NCI-H1417 (cell line): ENCODE results near the gene CCDC126.
"Not testable (repeated sequence)": the region's sequence is repeated elsewhere in the genome, so short reads cannot be mapped to it uniquely, and the experiment has no call there.

Source experiments
- DNase-seq, 3 experiments: peaks; one replicate each; lab custom pipeline; 2025; lab: John Stamatoyannopoulos, UW

CCDC126 gene

DNA sequence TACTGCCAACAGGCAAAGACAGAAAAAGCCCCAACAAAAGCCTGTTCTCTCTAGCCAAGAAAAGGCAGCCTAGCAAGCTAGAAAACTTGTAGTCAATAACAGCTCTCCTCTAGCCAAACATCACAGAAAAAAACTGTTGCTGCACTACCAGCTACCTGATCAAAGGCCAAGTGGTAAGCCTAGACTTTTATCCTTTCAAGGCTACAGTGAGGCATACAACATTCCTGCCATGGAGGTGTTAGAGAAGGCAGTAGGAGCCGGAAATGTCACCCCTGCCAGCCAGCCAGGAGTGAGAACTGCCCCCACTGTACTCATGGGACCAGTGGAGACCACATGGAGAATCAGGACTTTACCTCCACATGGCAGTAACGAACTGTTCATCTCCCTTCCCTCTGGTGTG, 31.2 kb downstream of the CCDC126 start:
- no peak for DNase-seq

DNA sequence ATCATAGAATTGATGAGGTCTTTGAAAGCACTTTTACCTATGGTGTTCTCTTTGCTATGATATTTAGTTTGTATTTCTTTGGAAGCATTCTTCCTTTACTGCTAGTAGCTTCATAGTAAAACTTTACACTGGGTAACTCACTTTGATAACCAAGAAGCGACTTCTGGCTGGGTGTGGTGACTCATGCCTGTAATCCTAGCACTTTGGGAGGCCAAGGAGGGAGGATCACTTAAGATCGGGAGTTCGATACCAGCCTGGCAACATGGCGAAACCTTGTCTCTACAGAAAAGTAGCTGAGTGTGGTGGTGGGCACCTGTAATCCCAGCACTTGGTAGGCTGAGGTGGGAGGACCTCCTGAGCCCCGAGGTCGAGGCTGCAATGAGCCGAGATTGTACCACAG, 36.2 kb downstream of the CCDC126 start:
- no peak for DNase-seq

DNA sequence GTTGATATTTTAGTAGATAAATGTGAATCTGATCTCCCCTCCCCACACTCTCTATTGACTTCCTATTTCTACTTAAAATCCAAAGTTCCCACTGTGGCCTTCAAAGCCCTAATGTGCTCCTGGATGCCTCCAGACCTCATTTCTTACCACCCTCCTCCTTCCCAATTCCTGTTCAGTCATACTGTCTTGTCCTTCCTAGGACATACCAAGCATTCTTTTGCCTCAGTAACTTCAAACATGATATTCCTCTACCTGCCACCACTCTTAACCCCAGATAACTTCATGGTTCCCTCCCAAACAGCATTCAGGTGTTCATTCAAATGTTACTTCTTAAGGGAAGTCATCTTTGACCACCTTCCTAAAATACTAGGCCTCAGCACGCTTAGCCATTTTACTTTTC, 48.6 kb downstream of the CCDC126 start:
- no peak for DNase-seq

DNA sequence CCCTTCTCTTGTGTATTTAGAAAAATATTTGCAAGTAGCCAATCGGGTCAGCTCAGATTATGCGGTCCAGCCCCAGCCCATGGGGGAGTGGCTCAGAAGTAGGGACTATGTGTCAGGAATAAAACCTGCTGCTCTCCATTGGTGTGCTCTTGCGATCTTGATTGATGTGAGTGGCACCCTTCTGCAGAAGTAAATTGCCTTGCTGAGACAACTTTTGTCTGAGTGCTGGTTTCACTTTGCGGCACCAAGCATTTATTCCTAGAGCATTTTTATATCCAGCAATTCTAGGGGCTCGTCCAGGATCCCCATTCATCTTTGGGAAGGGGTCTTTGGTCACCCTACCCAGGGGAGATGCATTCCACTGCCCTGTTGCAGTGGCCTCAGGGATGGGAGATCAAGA, 56.8 kb downstream of the CCDC126 start:
- DNase-seq = no peak

DNA sequence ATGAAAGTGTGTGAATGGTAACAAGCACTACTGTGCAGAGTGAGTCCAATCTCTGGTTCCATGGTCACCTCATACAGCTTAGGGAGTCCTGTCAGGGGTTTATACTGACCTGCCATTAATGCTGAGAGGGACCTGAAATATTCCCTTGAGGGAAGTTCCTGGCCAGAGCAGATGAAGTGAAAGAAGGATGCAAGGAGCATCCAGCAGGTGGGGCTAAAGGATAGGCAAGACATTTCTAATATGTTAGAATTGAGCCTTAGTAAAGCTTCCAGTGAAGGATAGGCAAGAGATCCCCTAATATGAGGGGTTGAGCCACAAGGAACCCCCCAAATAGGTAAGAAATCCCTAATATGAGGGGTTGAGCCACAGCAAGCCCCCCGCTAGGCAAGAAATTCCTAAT, 57.3 kb downstream of the CCDC126 start:
- DNase-seq = no peak

DNA sequence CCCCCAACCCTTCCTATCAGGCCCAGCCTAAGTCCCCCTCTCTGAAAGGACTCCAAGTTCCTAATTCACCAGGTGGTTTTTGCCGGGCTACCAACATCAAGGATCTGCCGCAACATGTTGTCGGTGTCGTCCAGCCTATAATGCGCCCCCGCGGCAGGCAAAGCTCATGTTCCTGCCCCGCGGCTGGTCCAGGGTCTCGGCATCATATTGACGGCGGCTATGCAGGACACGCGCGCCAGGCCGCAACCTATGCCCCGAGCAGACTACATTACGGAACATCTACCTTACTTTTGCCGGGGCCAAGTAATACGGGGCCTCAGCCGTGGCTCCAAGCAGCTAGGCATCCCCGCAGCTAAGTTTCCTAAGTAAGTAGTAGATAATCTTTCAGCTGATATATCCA, 58.3 kb downstream of the CCDC126 start:
- DNase-seq = no peak

DNA sequence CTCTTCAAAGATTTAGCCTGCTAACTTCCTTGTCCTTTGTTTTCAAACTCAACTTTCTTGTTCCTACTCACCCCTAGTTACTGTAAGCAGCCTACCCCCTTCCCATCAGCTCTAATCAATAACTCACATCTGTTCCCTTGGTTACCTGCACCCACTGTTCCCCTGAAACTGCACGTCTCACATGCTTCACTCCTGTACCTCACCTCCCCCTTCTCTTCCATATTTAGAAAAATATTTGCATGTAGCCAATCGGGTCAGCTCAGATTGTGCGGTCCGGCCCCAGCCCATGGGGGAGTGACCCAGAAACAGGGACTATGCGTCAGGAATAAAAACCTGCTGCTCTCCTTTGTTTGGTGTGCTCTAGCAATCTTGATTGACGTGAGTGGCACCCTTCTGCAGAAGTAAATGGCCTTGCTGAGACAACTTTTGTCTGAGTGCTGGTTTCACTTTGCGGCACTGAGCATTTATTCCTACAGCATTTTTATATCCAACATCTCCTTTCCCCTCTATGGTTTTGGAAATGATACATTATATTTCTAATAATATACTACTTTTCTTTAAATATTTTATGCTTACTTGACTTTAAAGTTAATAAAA, 61.7 kb downstream of the CCDC126 start:
- DNase-seq = no peak

DNA sequence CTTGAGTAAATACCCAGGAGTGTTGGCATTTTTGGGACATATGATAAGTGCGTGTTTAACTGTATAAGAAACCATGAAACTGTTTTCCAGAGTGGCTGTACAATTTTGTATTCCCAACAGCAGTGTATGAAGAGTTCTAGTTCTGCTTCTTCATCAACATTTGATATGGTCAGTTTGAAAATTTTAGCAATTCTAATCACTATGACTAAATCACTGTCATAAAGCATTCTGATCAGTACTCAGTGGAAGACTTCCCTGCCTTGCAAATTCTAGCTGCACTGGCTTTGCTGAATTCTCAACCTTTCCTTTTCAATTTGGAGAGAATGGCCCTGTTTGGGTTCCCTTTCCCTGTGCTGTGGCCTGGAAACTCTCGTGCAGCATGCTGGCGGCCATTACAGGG, 64.2 kb downstream of the CCDC126 start:
- DNase-seq = no peak

DNA sequence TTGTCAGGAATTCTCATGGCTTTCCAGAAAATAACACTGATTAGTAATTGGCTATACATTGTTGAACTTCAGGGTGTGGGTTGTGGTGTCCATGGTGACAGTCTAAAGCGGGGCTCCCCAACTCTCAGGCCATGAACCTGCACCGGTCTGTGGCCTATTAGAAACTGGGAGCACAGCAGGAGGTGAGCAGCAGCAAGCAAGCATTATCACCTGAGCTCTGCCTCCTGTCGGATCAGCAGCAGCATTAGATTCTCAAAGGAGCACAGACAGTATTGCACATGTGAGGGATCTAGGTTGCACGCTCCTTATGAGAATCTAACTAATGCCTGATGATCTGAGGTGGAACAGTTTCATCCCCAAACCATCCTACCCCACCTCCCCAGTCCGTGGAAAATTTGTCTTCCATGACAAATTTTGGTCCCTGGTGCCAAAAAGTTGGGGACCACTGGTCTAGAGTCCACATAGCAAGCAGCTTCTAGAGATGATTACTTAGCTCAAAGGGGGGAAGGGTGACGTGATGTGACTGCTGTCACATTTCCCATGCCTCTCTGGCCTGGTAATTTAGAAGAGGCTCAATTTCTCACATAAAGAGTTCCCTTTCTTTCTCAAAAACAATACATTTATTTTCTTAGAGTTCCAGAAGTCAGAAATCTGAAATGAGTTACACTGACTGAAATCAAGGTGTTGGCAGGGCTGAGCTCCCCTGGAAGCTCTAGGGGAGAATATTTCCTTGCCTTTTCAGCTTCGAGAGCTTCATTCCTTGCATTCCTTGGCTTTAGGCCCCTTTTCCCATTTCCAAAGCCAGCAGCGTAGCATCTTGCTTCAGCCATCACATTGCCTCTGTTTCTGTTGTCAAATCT, 65.2 kb downstream of the CCDC126 start:
- DNase-seq = no peak

DNA sequence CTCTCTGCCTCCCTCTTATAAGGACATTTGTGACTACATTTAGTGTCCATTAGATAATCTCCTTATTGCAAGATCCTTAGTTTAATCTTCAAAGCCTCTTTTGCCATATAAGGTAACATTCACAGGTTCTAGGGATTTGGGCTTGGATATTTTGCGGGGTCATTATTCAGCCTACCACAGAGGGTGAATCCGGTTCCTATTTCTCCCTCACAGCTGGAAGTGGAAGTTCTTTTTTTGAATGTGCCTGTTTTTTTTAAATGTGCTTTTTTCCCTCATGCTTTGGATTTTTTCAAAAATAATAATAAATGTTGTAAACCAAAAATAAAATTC, 65.8 kb downstream of the CCDC126 start:
- no peak for DNase-seq

DNA sequence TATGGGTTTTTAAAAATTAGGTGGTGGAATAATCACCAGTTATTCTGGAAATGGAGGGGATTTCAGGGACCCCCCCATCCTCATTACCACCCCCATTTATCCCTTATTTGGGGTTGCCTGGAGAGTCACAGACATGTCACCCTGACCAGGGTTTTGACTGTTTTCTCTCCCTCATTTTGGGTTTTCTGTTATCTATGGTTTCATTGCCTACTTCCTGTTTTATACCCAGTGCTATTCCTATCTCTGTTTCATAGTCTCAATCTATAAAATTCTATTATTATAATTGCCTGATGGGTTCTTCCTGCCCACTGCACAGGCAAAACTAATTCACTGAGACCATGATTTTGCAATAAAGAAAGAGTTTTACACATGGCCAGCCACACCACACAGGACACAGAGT, 66.9 kb downstream of the CCDC126 start:
- DNase-seq = no peak

DNA sequence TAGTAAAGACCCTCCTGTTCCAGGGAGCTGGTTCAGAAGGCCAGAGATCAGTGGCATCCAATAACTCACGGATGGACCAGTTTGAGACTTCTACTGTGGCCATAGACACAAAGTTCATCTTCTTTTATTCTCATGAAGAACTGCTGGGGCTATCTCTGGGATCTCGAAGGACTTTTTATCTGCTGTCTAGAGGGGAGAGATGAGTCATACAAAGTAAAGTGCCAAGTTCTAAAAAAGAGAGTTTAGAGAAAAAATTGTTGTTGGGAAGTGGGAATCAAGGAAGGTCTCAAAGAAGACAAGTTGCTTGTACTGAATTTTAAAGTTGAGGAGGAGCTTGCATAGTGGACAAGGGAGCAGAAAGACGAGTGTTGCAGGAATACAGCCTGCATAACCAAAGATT, 74.9 kb downstream of the CCDC126 start:
- DNase-seq = no peak

DNA sequence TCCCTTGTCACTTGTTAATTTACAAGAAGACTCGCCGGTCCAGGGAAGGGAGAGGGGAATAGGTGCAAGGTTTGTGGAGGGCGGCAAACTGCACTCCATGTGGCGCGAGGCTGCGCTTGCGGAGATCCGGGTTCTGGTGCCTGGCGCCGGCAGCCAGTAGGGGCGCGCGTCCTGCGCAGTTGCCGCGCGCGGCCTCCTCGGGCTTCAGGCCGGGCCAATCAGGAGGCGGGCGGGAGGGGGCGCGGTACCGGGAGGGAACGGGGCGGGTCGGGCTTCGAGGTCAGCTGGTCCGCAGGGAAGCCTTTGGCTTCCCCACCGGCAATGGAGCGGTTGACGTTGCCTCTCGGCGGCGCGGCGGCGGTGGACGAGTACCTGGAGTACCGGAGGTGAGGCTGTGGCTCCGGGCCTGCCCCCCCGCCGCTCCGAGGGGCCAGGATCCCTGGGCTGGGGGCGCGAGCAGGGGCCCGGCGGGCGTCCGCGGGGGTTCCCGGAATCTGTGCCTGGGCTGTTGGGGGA, 82.8 kb downstream of the CCDC126 start, which contains the start of gene FAM221A:
TSS of gene FAM221A (plus strand) at position 302 of the 516 bp plus-strand sequence. CDS start at position 322, 20 bp downstream.
- DNase-seq = peak; percentile 71 to 96 (median 94)

DNA sequence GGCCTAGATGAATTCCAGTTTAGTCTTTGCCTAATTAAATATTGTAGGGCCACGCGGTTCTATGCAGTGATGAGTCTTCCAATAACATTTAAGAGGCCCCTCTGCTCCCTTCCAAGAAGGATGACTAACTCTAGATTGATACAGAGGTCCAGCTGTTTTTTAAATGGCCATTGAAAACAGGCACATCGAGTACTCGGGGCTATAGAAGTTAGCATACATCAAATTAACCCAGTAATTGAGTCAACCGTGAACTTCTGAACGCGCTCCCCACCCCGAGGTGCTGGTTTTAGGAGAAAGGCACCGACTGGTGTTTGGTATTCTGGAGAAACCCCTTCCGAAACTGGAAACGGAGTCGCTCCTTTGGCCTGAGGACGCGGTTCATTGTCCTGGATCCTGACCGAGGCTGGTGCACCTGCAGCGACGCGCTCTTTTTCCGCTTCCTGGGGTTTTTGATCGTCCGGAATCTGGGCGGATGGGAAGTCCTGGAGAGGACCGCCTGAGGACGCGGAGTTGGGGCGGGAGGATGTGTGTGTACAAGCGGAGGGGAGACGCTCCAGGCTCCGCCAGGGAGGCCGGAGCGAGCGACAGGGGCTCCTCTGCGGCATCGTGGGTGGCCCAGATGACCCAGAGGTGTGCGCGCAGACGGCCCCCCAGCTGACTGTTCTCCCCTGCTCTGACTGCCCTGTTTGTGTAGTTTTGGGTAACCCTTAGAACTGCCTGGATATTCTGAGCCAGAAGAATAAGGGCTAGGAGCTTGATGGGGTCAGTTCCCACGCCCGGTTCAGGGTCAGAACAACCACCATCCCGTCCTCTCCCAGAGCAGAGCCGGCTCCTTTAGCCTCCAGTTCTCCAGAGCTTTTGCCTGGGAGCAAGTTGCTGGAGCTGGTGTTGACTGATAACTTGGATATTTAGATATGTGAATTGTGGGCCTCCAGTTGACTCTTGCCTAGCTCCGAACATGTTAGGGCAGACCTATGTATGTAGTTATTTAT, 83.5 kb downstream of the CCDC126 start:
- peak; percentile 46 to 96 (median 94) for DNase-seq

DNA sequence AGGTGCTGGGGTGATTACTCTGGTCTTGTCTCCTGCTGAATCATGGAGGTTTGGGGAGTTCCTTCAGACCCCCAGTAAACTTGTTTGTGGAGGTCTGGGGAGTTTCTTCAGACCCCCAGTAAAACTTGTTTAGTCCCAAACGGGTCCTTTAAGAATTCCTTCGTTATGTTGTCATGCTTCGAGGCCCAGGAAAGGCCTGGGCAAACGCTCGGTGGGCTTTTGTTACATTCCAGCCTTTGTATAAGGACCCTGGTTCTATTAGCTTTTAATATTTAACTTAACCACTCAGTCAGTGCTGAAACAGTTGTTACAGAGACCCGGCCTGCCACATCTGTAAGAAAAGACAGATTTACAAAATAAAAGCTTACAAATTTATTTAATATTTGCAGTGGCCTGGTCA, 86.9 kb downstream of the CCDC126 start:
- not testable (repeated sequence) for DNase-seq

DNA sequence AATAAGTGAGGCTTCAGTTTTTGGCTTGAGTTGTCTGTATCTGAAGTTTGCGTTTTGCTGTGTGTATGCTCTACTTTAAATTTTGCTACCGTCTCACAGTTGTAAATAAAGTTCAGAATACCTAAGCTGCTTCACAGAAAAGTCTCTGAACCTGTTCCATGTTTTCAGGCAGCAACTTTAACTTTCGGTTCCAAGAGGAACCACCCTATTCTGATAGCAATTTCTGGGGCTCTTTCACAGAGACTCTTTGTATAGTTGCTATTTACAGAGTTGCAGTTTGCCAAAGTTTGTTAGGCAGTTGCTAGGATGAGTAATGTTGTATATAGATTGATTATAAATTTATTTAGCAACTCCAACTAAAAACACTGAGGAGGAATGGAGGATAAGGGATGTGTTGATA, 88.5 kb downstream of the CCDC126 start:
- no peak for DNase-seq

DNA sequence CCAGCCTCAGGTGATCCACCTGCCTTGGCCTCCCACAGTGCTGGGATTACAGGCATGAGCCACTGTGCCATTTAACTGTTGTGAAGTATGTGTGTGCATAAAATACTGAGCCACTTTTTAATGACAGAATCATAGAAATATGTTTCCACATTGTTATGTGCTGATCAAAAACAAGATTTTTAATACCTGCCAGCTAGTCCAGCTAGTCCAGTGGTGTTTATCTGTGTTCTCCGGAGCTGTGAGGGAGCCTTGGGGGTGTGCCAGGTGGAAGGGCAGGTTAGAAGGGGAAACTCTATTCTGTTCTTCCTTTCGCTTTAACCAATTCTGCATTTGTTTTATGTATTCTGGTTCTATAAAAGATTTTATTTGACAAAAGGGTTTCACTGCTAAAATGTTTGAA, 89.8 kb downstream of the CCDC126 start:
- DNase-seq = no peak

DNA sequence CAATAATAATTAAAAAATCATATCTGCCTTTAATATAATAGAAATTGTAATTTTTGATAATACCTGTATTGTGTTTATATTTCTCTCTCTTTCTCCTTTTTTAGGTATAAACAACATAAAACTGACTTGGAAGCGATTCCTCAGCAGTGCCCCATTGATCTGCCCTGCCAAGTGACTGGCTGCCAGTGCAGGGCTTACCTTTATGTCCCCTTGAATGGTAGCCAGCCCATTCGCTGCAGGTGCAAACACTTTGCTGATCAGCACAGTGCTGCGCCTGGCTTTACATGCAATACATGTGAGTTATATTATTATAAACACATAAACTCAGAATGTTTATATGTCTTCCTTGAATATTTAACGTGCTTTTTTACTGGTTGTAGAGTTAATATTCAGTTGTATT, 92.0 kb downstream of the CCDC126 start:
- no peak for DNase-seq

DNA sequence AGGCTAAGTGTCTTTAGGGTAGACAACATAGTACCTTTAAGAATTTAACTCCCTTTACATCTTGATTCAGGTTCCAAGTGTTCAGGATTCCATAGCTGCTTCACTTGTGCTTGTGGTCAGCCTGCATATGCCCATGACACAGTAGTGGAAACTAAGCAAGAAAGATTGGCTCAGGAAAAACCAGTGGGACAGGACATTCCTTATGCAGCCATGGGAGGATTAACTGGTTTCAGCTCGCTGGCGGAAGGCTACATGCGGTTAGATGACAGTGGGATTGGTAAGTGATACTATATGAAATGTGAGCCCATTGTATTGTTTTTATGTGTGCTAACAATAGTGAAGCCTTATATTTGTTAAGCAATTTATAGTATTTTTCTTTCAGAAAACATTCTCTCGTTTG, 94.1 kb downstream of the CCDC126 start:
- DNase-seq = no peak

DNA sequence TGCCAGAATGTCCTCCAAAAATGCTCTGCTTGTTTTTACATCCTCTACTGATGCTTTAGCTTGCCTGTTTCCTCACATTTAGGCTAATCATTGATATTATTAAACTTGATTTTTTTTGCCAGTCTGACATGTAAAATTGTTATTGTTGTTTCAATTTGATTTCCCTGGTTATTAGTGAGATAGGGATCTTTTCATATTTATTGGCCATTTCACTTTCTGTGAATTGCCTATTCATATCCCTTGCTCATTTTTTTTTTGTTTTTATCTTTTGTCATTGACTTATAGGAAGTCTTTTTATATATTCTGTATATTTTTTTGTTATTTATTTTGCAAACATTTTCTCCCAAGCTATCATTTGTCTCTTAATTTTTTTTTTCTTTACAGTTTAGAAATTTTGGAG, 96.0 kb downstream of the CCDC126 start:
- no peak for DNase-seq
